Measurements from ENCODE around the gene HLA-DQB1.
"Not testable (repeated sequence)": the region's sequence is repeated elsewhere in the genome, so short reads cannot be mapped to it uniquely, and the experiment has no call there.

The HLA-DQB1 gene

DNA sequence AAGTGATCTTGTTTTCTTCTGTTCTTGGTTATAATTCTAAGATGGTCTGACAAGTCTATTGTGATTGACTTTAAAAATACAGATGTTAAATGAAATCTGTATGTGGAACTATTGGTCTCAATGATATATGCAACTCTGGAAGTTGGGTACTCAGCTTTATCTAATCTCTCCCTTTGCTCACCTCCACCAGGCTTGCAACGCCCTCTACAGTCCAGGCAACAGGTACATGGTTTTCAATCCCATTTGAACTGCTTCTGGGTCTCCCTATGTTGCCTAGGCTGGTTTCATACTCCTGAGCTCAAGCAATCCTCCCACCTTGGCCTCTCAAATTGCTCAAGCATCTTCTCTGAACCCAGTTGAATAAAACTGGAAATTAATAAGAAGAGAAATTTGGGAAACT is 25.6 kb upstream of the HLA-DQB1 start:
- no peak for TF ChIP-seq CTCF (conservative IDR thresholded peaks at IDR 0.05; ENCODE audit: control insufficient read depth, insufficient read depth, low read depth, low read length)
- no peak for DNase-seq (ENCODE audit: low read depth)
- H3K4me3 ChIP-seq (ENCODE audit: control insufficient read depth, low read depth, low read length): no peak overlapping the region

DNA sequence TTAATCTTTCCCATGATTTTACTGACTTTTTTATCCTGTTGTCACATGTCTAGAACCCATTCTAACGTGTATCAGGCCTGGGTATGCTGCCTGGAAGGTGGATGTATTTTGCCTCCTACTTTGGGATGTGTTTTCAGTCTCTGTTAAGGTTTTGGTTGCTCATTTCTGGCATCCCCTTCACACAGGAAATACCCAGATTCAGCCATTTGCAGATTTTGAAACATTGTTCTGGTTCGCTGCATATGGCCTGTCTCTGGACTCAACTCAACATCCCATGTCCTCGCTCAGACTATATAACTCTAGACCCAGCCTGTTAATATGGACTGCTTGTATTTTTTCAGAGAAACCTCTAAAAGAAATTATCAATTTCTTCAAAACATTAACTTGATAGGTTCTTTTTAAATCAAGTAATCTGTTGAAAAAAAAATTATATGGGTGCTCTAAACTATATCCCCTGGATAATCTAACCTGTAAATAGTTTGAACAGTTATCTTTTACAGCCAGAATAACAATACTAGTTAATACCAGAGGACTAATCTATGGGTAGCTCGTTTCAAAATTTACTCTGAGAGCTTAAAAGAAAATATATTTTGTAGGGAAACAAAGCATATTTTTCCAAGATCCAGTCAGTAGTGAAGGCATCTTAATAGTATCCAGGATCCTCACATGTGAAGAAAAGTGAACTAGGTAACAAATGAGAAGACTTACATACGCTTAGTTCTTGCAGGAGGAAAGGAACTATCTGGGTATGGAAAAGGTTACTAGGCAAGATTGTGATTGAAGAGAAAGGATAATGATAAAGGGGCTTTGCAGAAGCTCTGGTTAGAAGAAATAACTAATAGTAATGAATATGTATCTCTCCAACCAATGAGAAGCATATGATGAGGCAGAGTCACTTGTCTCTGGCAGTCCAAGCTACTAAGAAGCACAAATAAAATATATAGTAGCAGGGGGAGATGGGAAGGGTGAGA is 23.4 kb upstream of the HLA-DQB1 start:
- DNase-seq (ENCODE audit: low read depth): peak; percentile 10
- H3K4me3 ChIP-seq (ENCODE audit: control insufficient read depth, low read depth, low read length): no peak overlapping the region
- no peak for TF ChIP-seq CTCF (conservative IDR thresholded peaks at IDR 0.05; ENCODE audit: control insufficient read depth, insufficient read depth, low read depth, low read length)

GRCh38 chr6:32685603-32686002 is 19.1 kb upstream of the HLA-DQB1 start:
- no peak overlapping the region for H3K4me3 ChIP-seq (ENCODE audit: control insufficient read depth, low read depth, low read length)
- TF ChIP-seq CTCF (conservative IDR thresholded peaks at IDR 0.05; ENCODE audit: control insufficient read depth, insufficient read depth, low read depth, low read length): no peak
- peak; percentile 3 for DNase-seq (ENCODE audit: low read depth)

DNA sequence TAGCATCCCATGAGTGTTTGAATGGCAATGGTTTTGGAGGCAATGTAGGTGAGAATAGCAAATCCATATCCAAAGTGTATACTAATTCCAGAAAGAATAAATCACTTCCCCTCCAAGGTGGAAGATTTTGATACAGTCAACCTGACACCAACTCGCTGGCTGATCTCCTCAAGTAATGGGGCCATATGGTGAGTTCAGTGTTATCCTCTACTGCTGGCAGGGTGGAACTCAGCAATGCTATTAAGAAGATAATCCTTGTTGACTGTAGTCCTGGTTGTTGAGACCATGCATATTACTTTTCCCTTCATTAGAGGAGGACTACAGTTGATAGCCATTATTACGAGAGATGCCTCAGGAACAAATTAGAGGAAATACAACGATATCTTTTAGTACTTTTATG is 17.8 kb upstream of the HLA-DQB1 start:
- no peak overlapping the region for H3K4me3 ChIP-seq (ENCODE audit: control insufficient read depth, low read depth, low read length)
- no peak for TF ChIP-seq CTCF (conservative IDR thresholded peaks at IDR 0.05; ENCODE audit: control insufficient read depth, insufficient read depth, low read depth, low read length)
- DNase-seq (ENCODE audit: low read depth): no peak

- no peak overlapping the region for H3K4me3 ChIP-seq (ENCODE audit: control insufficient read depth, low read depth, low read length)
- DNase-seq (ENCODE audit: low read depth): no peak
- no peak for TF ChIP-seq CTCF (conservative IDR thresholded peaks at IDR 0.05; ENCODE audit: control insufficient read depth, insufficient read depth, low read depth, low read length)
Measured at GRCh38 chr6:32680055-32680454, 13.6 kb upstream of the HLA-DQB1 start.

GRCh38 chr6:32679492-32679891 is 13.0 kb upstream of the HLA-DQB1 start:
- TF ChIP-seq CTCF (conservative IDR thresholded peaks at IDR 0.05; ENCODE audit: control insufficient read depth, insufficient read depth, low read depth, low read length): no peak
- no peak overlapping the region for H3K4me3 ChIP-seq (ENCODE audit: control insufficient read depth, low read depth, low read length)
- no peak for DNase-seq (ENCODE audit: low read depth)

DNA sequence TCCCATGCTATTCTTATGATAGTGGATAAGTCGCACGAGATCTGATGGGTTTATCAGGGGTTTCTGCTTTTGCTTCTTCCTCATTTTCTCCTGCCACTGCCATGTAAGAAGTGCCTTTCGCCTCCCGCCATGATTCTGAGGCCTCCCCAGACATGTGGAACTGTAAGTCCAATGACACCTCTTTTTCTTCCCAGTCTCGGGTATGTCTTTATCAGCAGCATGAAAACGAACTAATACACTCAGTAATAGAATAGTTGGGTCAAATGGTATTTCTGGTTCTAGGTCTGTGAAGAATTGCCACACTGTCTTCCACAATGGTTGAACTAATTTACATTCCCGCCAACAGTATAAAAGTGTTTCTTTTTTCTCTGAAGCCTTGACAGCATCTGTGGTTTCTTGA is 7.7 kb upstream of the HLA-DQB1 start:
- DNase-seq (ENCODE audit: low read depth); H3K4me3 ChIP-seq (ENCODE audit: control insufficient read depth, low read depth, low read length): not testable (repeated sequence)

- DNase-seq (ENCODE audit: low read depth); H3K4me3 ChIP-seq (ENCODE audit: control insufficient read depth, low read depth, low read length): not testable (repeated sequence)
Measured at GRCh38 chr6:32671908-32672307, 5.5 kb upstream of the HLA-DQB1 start.

Data from fibroblast of mammary gland (primary cell).